DND-41 (cell line): ENCODE measurements around the gene ACBD4.

Experiments
- ATAC-seq: fragments of 200-7000 bp; cut with Tn5 transposase; 3 replicates; pipeline ENCODE4 v1.9.1; 2021; ENCODE audit warnings: low read depth; ENCODE audit not compliant: insufficient read depth
- DNase-seq: peaks from one replicate; pipeline ENCODE4 v3.0.0-alpha.2; 2020
- H2AFZ ChIP-seq: 2 replicates; pipeline ENCODE4 v1.6.0; 2012; ENCODE audit warnings: low read depth, low read length
- H3K27ac ChIP-seq: 2 replicates; pipeline ENCODE4 v1.5.1; 2012; ENCODE audit warnings: low read length, inconsistent platforms
- H3K27me3 ChIP-seq: fragments of 200-600 bp; sonication (generic); 2 replicates; pipeline ENCODE4 v1.6.0; 2012; ENCODE audit warnings: low read length, mild to moderate bottlenecking, inconsistent platforms; ENCODE audit not compliant: insufficient read depth, poor library complexity
- H3K36me3 ChIP-seq: 2 replicates; pipeline ENCODE4 v1.5.1; 2012; ENCODE audit warnings: low read length, inconsistent platforms; ENCODE audit not compliant: insufficient read depth
- H3K4me1 ChIP-seq: 2 replicates; pipeline ENCODE4 v1.5.1; 2012; ENCODE audit warnings: mild to moderate bottlenecking, low read length; ENCODE audit not compliant: insufficient read depth
- H3K4me2 ChIP-seq: 2 replicates; pipeline ENCODE4 v1.6.0; 2012; ENCODE audit warnings: mild to moderate bottlenecking, moderate library complexity, low read length, inconsistent platforms; ENCODE audit not compliant: insufficient read depth
- H3K4me3 ChIP-seq, 2 experiments: fragments of 200-600 bp in 1 of 2; shearing (Covaris generic) in 1 of 2; 2 replicates each; pipeline ENCODE4 v1.5.1; 2012 to 2016; ENCODE audit warnings: inconsistent platforms in 2 of 2, low read length in 2 of 2, mild to moderate bottlenecking in 2 of 2, low read depth in 1 of 2, moderate library complexity in 1 of 2
- H3K79me2 ChIP-seq: 2 replicates; pipeline ENCODE4 v1.6.0; 2012; ENCODE audit warnings: low read length, inconsistent platforms; ENCODE audit not compliant: insufficient read depth
- H3K9ac ChIP-seq: 2 replicates; pipeline ENCODE4 v1.6.0; 2012; ENCODE audit warnings: low read depth, mild to moderate bottlenecking, inconsistent platforms, low read length, moderate library complexity
- H3K9me3 ChIP-seq: 2 replicates; pipeline ENCODE4 v1.5.1; 2012; ENCODE audit warnings: low read length, moderate library complexity, mild to moderate bottlenecking, inconsistent platforms; ENCODE audit not compliant: insufficient read depth, severe bottlenecking
- H4K20me1 ChIP-seq: 2 replicates; pipeline ENCODE4 v1.6.0; 2012; ENCODE audit warnings: low read length; ENCODE audit not compliant: insufficient read depth
- CTCF ChIP-seq: IDR thresholded peaks from 2 replicates; pipeline ENCODE4 v1.5.1; 2012; ENCODE audit warnings: borderline replicate concordance, low read length, moderate library complexity, mild to moderate bottlenecking; ENCODE audit not compliant: poor library complexity, severe bottlenecking; ENCODE audit errors: extremely low read depth
- EZH2 ChIP-seq: IDR thresholded peaks from 3 replicates; pipeline ENCODE4 v1.6.1; 2012; ENCODE audit warnings: borderline replicate concordance, low read depth, mild to moderate bottlenecking, moderate library complexity, low read length, inconsistent platforms; ENCODE audit not compliant: severe bottlenecking

The ACBD4 gene

GRCh38 chr17:45149669-45150664 lies 14.5 kb downstream of the ACBD4 start:
- Histone ChIP-seq H3K27me3 (no peaks in the 10 kb centered on the region), H4K20me1 (peaks cover 22% of the 10 kb centered on the region; the same call in 1 of the 2 replicates), H3K36me3 (no peaks in the 10 kb centered on the region; the same call in 1 of the 2 replicates), H3K9ac (peak overlapping the region; percentile 73), H3K9me3 (no peaks in the 10 kb centered on the region), H3K4me1 (peaks cover 38% of the 10 kb centered on the region), H3K27ac (peak overlapping the region; percentile 88), H2AFZ (peak overlapping the region; percentile 66), H3K4me3 (peak overlapping the region; percentile 72 to 86; a peak in 3 of 4 replicates), H3K4me2 (peak overlapping the region; percentile 91), H3K79me2 (peaks cover 52% of the 10 kb centered on the region)
- DNase-seq (peak; percentile 53), ATAC-seq (no peak)
- TF ChIP-seq CTCF (no peak), EZH2 (no peak)

GRCh38 chr17:45150911-45151809 lies 15.7 kb downstream of the ACBD4 start:
- Histone ChIP-seq H3K4me3 (peak overlapping the region; percentile 72 to 86; a peak in 3 of 4 replicates), H3K4me1 (peaks cover 35% of the 10 kb centered on the region), H3K9me3 (no peaks in the 10 kb centered on the region), H3K4me2 (peak overlapping the region; percentile 91), H3K27me3 (no peaks in the 10 kb centered on the region), H3K36me3 (no peaks in the 10 kb centered on the region; the same call in 1 of the 2 replicates), H3K9ac (peak overlapping the region; percentile 73), H2AFZ (no peak overlapping the region), H4K20me1 (peaks cover 22% of the 10 kb centered on the region; the same call in 1 of the 2 replicates), H3K79me2 (peaks cover 61% of the 10 kb centered on the region), H3K27ac (peak overlapping the region; percentile 29; the same call in 1 of the 2 replicates)
- ATAC-seq (no peak), DNase-seq (no peak)
- TF ChIP-seq CTCF (no peak), EZH2 (no peak)

- TF ChIP-seq CTCF = no peak
- no peak for TF ChIP-seq EZH2
- ATAC-seq = no peak
- H3K4me3 ChIP-seq = no peak overlapping the region
- no peak overlapping the region for H3K4me2 ChIP-seq
- H3K9me3 ChIP-seq = no peaks in the 10 kb centered on the region
- H4K20me1 ChIP-seq = peaks cover 14% of the 10 kb centered on the region; the same call in 1 of the 2 replicates
- peaks cover 64% of the 10 kb centered on the region for H3K79me2 ChIP-seq
- H2AFZ ChIP-seq = no peak overlapping the region
- H3K27ac ChIP-seq = no peak overlapping the region
- peaks cover 27% of the 10 kb centered on the region for H3K4me1 ChIP-seq
- H3K36me3 ChIP-seq = 0 out of 2 replicates have a peak, but pooled peaks cover 5% of the 10 kb centered on the region
- H3K27me3 ChIP-seq = no peaks in the 10 kb centered on the region
- no peak for DNase-seq
- H3K9ac ChIP-seq = no peak overlapping the region
These were observed 19.5 kb downstream of the ACBD4 start for GRCh38 chr17:45155029-45155428.
